CD4-positive, alpha-beta T cell treated with Interleukin-17A for 1 hour (primary cell): ENCODE results near the gene MYLK.
"Not testable (repeated sequence)": the region's sequence is repeated elsewhere in the genome, so short reads cannot be mapped to it uniquely, and the experiment has no call there.

ENCODE experiments used
- DNase-seq: peaks from one replicate; pipeline ENCODE4 v3.0.0-alpha.2; 2020

Gene MYLK, protein sequence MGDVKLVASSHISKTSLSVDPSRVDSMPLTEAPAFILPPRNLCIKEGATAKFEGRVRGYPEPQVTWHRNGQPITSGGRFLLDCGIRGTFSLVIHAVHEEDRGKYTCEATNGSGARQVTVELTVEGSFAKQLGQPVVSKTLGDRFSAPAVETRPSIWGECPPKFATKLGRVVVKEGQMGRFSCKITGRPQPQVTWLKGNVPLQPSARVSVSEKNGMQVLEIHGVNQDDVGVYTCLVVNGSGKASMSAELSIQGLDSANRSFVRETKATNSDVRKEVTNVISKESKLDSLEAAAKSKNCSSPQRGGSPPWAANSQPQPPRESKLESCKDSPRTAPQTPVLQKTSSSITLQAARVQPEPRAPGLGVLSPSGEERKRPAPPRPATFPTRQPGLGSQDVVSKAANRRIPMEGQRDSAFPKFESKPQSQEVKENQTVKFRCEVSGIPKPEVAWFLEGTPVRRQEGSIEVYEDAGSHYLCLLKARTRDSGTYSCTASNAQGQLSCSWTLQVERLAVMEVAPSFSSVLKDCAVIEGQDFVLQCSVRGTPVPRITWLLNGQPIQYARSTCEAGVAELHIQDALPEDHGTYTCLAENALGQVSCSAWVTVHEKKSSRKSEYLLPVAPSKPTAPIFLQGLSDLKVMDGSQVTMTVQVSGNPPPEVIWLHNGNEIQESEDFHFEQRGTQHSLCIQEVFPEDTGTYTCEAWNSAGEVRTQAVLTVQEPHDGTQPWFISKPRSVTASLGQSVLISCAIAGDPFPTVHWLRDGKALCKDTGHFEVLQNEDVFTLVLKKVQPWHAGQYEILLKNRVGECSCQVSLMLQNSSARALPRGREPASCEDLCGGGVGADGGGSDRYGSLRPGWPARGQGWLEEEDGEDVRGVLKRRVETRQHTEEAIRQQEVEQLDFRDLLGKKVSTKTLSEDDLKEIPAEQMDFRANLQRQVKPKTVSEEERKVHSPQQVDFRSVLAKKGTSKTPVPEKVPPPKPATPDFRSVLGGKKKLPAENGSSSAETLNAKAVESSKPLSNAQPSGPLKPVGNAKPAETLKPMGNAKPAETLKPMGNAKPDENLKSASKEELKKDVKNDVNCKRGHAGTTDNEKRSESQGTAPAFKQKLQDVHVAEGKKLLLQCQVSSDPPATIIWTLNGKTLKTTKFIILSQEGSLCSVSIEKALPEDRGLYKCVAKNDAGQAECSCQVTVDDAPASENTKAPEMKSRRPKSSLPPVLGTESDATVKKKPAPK (N-terminal part only)

DNA sequence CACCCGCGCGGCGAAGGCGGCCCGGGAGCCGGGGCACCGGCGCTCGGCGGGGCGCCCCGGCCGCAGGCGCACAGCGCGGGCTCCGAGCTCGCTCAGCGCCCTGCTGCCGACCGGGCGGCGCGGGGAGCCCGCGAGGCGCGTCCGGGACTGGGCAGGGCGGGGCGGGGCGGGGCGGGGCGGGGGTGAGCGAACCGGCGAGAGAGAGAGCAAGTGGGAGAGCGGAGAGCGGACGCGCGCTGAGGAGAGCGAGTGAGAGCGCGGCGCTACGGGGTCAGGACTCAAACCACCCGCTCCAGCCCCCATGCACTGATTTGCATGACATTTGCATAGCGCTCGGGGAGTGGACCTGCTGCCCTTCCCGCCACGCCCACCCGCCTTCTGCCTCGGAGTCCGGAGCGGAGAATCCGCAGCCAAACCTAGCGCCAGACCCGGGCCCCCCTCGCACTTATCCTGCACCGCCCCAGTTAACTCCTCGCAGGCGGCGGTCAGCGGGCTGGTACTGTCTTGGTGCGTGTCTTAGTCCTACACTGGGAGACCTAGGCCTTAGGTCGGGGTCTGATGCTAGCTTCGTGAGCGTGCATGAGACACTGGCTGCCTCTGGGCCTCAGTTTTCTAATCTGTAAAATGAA lies at the start of gene MYLK:
TSS of gene MYLK (minus strand) at position 130 of the 629 bp plus-strand sequence. CDS start 90,491 bp downstream, outside the sequence.
- DNase-seq = peak; percentile 25

- no peak for DNase-seq
Measured at GRCh38 chr3:123930445-123930844, 46.3 kb upstream of the MYLK start.

- no peak for DNase-seq
Measured at GRCh38 chr3:123929325-123929724, 45.2 kb upstream of the MYLK start.

DNA sequence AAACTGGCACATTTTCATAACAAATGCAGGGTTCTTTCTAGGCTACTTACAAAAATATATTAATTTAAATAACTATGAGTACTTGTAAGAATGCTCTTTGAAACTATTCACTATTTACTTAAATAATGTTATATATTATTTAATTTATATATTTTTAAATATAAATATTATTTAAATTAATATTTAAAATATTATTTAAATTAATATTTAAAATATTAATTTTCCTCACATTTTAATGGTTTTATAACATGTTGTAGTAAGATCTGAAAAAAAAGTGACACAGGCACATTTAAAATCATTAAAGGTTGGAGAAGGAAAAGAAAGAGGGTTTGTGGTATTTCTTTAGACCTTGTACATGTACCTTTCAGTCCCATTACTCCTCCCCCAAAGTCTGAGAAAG lies 42.3 kb upstream of the MYLK start:
- DNase-seq = no peak

DNA sequence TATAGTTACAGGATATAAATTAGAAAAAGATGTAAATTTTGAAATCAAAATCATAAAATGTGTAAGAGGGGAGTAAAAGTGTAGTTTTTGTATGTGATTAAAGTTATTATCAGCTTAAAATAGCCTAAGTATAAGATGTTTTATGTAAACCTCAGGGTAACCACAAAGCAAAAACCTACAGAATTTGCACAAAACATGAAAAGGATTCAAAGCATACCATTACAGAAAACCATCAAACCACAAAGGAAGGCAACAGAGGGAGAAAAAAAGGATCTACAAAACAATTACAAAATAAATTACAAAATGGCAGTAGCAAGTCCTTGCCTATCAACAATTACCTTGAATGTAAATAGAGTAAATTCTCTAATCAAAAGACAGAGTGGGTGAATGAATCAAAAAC lies 36.7 kb upstream of the MYLK start:
- DNase-seq = no peak

- DNase-seq = no peak
Measured at GRCh38 chr3:123920383-123920782, 36.3 kb upstream of the MYLK start.

DNA sequence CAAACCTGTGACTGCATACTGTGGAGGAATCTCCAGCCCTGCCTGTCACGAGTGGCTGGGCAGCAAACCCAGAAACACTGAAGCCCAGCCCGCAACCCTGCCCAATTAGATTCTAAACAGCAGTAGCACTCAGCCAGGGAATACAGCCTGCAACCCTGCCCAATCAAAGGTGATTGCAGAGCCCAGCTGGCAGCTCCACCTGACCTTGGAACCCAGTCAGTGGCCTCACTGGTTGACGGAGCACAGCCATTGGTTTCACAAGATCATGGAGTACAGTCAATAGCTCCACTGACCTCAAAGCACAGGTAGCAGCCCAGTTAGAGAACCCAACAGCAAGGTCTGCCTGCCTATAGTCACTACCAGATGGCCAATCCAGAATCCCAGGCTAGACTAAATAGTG lies 35.2 kb upstream of the MYLK start:
- DNase-seq = no peak

GRCh38 chr3:123914829-123915228 lies 30.7 kb upstream of the MYLK start:
- DNase-seq = no peak

GRCh38 chr3:123909785-123910184 lies 25.7 kb upstream of the MYLK start:
- no peak for DNase-seq

- no peak for DNase-seq
Measured at GRCh38 chr3:123907720-123908119, 23.6 kb upstream of the MYLK start.

GRCh38 chr3:123899300-123899865 lies 15.3 kb upstream of the MYLK start:
- DNase-seq = no peak

DNA sequence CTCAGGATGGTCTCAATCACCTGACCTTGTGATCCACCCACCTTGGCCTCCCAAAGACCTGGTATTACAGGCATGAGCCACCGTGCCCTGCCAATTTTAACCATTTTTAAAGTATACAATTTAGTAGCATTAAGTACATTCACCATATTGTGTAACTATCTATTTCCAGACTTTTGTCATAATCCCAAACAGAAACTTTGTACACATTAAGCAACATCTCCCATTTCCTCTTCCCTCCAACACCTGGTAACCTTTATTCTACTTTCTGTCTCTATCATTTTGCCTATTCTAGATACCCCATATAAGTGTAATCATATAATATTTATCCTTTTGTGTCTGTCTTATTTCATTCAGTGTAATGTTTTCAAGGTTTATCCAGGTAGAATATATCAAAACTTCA lies 8.9 kb upstream of the MYLK start:
- no peak for DNase-seq

GRCh38 chr3:123892195-123892594 lies 8.1 kb upstream of the MYLK start:
- DNase-seq = no peak

DNA sequence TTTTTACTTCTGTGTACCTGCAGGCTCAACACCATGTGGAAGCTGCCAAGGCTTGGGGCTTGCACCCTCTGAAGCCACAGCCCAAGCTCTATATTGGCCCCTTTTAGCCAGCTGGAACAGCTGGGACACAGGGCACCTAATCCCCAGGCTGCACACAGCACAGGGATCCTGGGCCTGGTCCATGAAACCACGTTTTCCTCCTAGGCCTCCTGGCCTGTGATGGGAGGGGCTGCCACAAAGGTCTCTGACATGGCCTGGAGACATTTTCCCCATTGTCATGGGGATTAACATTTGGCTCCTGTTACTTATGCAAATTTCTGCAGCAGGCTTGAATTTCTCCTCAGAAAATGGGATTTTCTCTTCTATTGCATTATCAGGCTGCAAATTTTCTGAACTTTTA lies 6.9 kb upstream of the MYLK start:
- not testable (repeated sequence) for DNase-seq

DNA sequence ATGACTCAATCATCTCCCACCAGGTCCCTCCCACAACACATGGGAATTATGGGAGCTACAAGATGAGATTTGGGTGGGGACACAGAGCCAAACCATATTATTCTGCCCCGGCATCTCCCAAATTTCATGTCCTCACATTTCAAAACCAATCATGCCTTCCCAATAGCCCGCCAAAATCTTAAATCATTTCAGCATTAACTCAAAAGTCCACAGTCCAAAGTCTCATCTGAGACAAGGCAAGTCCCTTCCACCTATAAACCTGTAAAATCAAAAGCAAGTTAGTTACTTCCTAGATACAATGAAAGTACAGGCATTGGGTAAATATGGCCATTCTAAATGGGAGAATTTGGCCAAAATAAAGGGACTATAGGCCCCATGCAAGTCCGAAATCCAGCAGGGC lies 6.0 kb upstream of the MYLK start:
- DNase-seq = not testable (repeated sequence)

- no peak for DNase-seq
Measured at GRCh38 chr3:123884993-123885392, 861 bp upstream of the MYLK start.

DNA sequence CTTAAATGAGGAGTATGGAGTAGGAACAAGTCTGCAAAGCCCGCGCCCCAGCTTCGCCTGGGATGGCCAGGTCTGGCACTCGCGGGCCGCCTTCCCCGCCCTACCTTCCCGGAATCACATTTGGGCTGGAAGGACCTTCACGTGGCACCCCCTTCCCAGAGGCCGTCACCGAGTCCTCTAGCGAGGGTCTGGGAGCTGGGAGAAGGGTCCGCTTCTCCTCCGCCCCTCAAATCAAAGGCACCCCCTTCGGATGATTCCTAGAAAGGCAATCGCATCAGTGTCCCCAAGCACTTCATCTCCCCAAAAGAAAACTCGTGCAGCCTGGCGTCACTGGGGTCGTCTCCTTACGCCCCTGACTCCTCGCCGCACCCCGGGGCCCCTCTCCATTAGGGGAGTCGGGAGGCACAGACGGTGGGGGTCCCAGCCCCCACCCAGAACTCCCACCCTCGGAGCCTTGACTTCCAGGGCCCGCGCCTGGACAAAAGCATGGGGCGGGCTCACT lies 380 bp downstream of the MYLK start:
- no peak for DNase-seq

DNA sequence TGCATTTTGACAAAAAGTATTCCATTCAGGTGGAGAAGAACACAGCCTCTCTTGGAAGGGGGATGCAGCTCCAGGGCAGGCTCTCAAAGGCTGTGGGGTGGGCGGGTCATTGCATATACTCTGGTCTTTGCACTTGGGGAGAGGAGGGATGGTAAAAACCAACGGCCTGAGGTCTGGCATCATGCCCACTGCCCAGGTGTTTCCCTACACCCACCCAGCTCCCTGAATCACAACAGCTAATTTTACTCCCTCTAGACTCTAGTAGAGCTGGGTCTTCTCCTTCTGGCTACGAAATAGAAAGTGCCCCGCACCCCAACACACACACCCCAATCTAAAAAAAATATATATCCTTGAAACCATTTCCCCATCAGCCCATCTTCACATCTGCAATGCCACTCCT lies 1.0 kb downstream of the MYLK start:
- no peak for DNase-seq

DNA sequence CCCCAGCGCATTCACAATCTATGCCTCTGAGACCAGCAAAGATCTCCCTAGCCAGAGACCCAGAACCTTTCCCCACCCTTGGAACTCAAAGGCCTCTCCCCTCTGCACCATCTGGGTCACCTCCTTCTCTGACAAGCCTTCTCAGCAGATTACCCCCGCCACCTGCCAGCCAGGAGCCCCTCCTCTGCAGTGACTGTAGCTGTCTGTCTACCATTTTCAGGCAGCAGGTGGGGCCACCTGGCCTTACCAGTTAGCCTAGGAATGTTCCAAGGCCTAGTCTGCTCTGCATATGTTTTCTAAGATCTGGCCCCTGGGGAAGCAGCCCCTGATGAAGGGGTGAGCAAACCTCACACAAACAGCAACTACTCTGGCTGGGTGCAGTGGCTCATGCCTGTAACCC lies 2.4 kb downstream of the MYLK start:
- DNase-seq = no peak

DNA sequence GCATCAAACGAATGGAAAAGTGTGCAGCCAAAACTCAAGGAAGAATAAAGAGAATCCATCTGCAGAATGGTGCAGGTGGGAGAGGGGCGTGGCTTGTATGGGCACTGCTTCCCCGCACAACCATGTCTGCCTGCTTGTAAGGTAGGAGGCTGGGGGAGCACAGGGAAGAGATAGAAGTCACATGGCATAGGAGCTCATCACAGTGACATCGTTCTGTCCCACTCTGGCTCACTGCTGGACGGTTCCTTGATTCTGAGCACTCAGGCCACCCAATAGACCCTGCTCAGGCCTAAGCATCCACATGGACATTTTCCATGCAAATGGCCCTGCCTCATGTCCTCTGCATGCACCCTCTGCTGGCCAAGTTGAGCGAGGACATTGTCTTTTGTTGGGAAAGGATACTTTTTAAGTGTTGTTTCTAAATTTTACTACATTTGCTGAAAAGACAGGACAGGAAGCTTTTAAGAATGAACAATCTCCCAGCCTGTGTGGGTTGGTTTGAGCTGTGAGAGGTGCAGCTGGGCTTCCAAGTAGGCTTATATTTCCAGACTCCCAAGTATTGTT lies 3.1 kb downstream of the MYLK start:
- DNase-seq = no peak

- DNase-seq = no peak
Measured at GRCh38 chr3:123878807-123879206, 5.3 kb downstream of the MYLK start.

- no peak for DNase-seq
Measured at GRCh38 chr3:123877965-123878364, 6.2 kb downstream of the MYLK start.
